GM23338 (cell line): ENCODE results near the gene TMEM53. TPM values are rescaled to one million over a fixed set of nuclear protein-coding genes. Genes with fewer than 3 reads are reported as not detected.

Experiments
- ATAC-seq: fragments of 200-7000 bp; cut with Tn5 transposase; 3 replicates; pipeline ENCODE4 v1.9.1; 2020
- DNase-seq: peaks from one replicate; pipeline ENCODE4 v3.0.0-alpha.2; 2015; ENCODE audit warnings: low spot score
- H2AFZ ChIP-seq: fragments of 200-600 bp; sonication (generic); 2 replicates; pipeline ENCODE4 v1.8.0; 2016; ENCODE audit warnings: antibody characterized with exemption, mild to moderate bottlenecking, moderate library complexity
- H3F3A ChIP-seq: fragments of 200-600 bp; sonication (generic); replicated peaks from 2 replicates; pipeline ENCODE4 v1.8.0; 2017; ENCODE audit warnings: antibody characterized with exemption, mixed run types, low read depth
- H3K27ac ChIP-seq: fragments of 200-600 bp; sonication (generic); 2 replicates; pipeline ENCODE4 v1.6.1; 2016; ENCODE audit warnings: low read depth
- H3K27me3 ChIP-seq: fragments of 200-600 bp; sonication (generic); 2 replicates; pipeline ENCODE4 v1.8.0; 2016; ENCODE audit warnings: mild to moderate bottlenecking, mixed run types, moderate library complexity; ENCODE audit not compliant: insufficient read depth
- H3K36me3 ChIP-seq: fragments of 200-600 bp; sonication (generic); 2 replicates; pipeline ENCODE4 v1.8.0; 2016; ENCODE audit warnings: mild to moderate bottlenecking; ENCODE audit not compliant: insufficient read depth
- H3K4me1 ChIP-seq: fragments of 200-600 bp; sonication (generic); 2 replicates; pipeline ENCODE4 v1.8.0; 2016; ENCODE audit warnings: mild to moderate bottlenecking, moderate library complexity; ENCODE audit not compliant: insufficient read depth
- H3K4me2 ChIP-seq: fragments of 200-600 bp; sonication (generic); 2 replicates; pipeline ENCODE4 v1.7.1; 2017; ENCODE audit warnings: mixed run types
- H3K4me3 ChIP-seq: fragments of 200-600 bp; sonication (generic); 2 replicates; pipeline ENCODE4 v1.6.1; 2016; ENCODE audit warnings: mixed run types
- H3K79me2 ChIP-seq: fragments of 200-600 bp; sonication (generic); replicated peaks from 2 replicates; pipeline ENCODE4 v1.8.0; 2017; ENCODE audit warnings: mild to moderate bottlenecking; ENCODE audit not compliant: insufficient read depth
- H3K9me2 ChIP-seq: fragments of 200-600 bp; sonication (generic); 2 replicates; pipeline ENCODE4 v1.8.0; 2017; ENCODE audit not compliant: insufficient read depth
- H4K20me1 ChIP-seq: fragments of 200-600 bp; sonication (generic); replicated peaks from 2 replicates; pipeline ENCODE4 v1.8.0; 2017; ENCODE audit warnings: mild to moderate bottlenecking; ENCODE audit not compliant: insufficient read depth
- H3K27ac Mint-ChIP-seq: 2 replicates; pipeline ENCODE4 v1.8.0; 2020; ENCODE audit warnings: inconsistent platforms, mild to moderate bottlenecking, moderate library complexity, mixed read lengths
- H3K27me3 Mint-ChIP-seq: 3 replicates; pipeline ENCODE4 v1.8.0; 2022; ENCODE audit warnings: low read depth, mild to moderate bottlenecking, moderate library complexity, mixed read lengths, inconsistent platforms; ENCODE audit not compliant: insufficient read depth, poor library complexity
- H3K36me3 Mint-ChIP-seq: 3 replicates; pipeline ENCODE4 v1.8.0; 2021; ENCODE audit warnings: low read depth, mild to moderate bottlenecking, inconsistent platforms, moderate library complexity, mixed read lengths
- H3K4me1 Mint-ChIP-seq: 3 replicates; pipeline ENCODE4 v1.8.0; 2020; ENCODE audit warnings: mild to moderate bottlenecking, inconsistent platforms, mixed read lengths
- H3K4me3 Mint-ChIP-seq: 3 replicates; pipeline ENCODE4 v1.8.0; 2021; ENCODE audit warnings: moderate library complexity, mild to moderate bottlenecking, inconsistent platforms, mixed read lengths
- H3K9me3 Mint-ChIP-seq: 3 replicates; pipeline ENCODE4 v1.8.0; 2020; ENCODE audit warnings: moderate library complexity, mild to moderate bottlenecking, inconsistent platforms, mixed read lengths
- CREB1 ChIP-seq: fragments of 250-450 bp; sonication (Bioruptor Pico); IDR thresholded peaks from 2 replicates; pipeline ENCODE4 v1.5.0; 2020; ENCODE audit warnings: low read depth, mild to moderate bottlenecking, moderate library complexity
- EZH2 ChIP-seq: fragments of 200-600 bp; sonication (generic); IDR thresholded peaks from one replicate; pipeline ENCODE4 v1.8.0; 2017; ENCODE audit warnings: antibody characterized with exemption, mild to moderate bottlenecking, low read depth; ENCODE audit not compliant: unreplicated experiment
- EZH2phosphoT487 ChIP-seq: fragments of 200-600 bp; sonication (generic); IDR thresholded peaks from one replicate; pipeline ENCODE4 v1.8.1; 2018; ENCODE audit warnings: antibody characterized with exemption; ENCODE audit not compliant: unreplicated experiment
- JUNB ChIP-seq: IDR thresholded peaks from one replicate; pipeline ENCODE4 v1.6.1; 2016; ENCODE audit warnings: antibody characterized with exemption; ENCODE audit not compliant: unreplicated experiment
- NANOG ChIP-seq: IDR thresholded peaks from 2 replicates; pipeline ENCODE4 v1.6.1; 2016; ENCODE audit warnings: antibody characterized with exemption, borderline replicate concordance
- POLR2AphosphoS5 ChIP-seq: IDR thresholded peaks from 2 replicates; pipeline ENCODE4 v1.6.1; 2016; ENCODE audit warnings: antibody characterized with exemption, low read depth
- STAT1 ChIP-seq: IDR thresholded peaks from one replicate; pipeline ENCODE4 v1.6.1; 2016; ENCODE audit warnings: antibody characterized with exemption; ENCODE audit not compliant: unreplicated experiment
- ZNF114 ChIP-seq: fragments of 250-450 bp; sonication (Bioruptor Pico); IDR thresholded peaks from 2 replicates; pipeline ENCODE4 v1.5.0; 2020; ENCODE audit warnings: mild to moderate bottlenecking, moderate library complexity
- ZNF331 ChIP-seq: fragments of 250-450 bp; sonication (Bioruptor Pico); IDR thresholded peaks from 2 replicates; pipeline ENCODE4 v1.5.0; 2020; ENCODE audit warnings: low read depth, mild to moderate bottlenecking, moderate library complexity
- polyA plus RNA-seq: library from polyadenylated mRNA; unstranded; fragments of >200 nt; fragmentation: Nextera tagmentation; extraction: Ambion mirVana; gene quantifications from 2 replicates; pipeline ENCODE4 v1.2.1, GENCODE V29; 2016
- total RNA-seq: library from RNA; depleted of rRNA; stranded (reverse); fragments of >200 nt; shearing (Covaris generic); gene quantifications from 2 replicates; pipeline ENCODE4 v1.2.3, GENCODE V29; 2014
- TF ChIP-seq, protein P1 (sequence below), 2 experiments: fragments of 200-600 bp in 1 of 2; sonication (generic) in 1 of 2; conservative IDR thresholded peaks; 2 replicates each; pipeline versions ENCODE4 v1.5.1 to v1.6.1; 2016 to 2017; ENCODE audit warnings: antibody characterized with exemption in 2 of 2, low read depth in 2 of 2, mild to moderate bottlenecking in 2 of 2, moderate library complexity in 1 of 2
- TF ChIP-seq, protein P2 (sequence below): IDR thresholded peaks from one replicate; pipeline ENCODE4 v1.6.1; 2018; ENCODE audit warnings: antibody characterized with exemption; ENCODE audit not compliant: unreplicated experiment
- TF ChIP-seq, protein P3 (sequence below): IDR thresholded peaks from 2 replicates; pipeline ENCODE4 v1.6.1; 2016; ENCODE audit warnings: antibody characterized with exemption
- TF ChIP-seq, protein P4 (sequence below): fragments of 250-450 bp; sonication (Bioruptor Pico); IDR thresholded peaks from 2 replicates; pipeline ENCODE4 v1.5.0; 2020; ENCODE audit warnings: mild to moderate bottlenecking, moderate library complexity

Gene TMEM53
- total and polyA plus RNA-seq, 2 experiments from 2014 or later = 15.4 to 20.8 TPM

DNA sequence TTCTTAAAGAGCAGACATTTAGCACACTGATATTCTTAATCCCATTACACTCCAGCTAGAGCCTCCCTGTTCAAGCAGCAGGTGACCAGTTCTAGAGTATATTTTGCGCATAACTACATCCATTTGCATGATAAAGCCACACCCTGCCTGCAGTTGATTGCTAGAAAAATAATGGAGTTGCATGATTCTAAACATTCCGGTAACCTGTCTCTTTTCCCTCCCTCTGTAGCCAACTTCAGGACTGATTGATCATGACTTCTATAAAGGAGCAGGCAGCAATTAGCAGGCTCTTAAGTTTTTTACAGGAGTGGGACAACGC is 15.1 kb upstream of the TMEM53 start:
- no peaks in the 10 kb centered on the region for H3K79me2 ChIP-seq
- H3K4me3 Mint-ChIP-seq = no peak overlapping the region
- H4K20me1 ChIP-seq = no peaks in the 10 kb centered on the region
- H3K4me1 Mint-ChIP-seq = peaks cover 22% of the 10 kb centered on the region
- no peak overlapping the region for H3K27ac ChIP-seq
- H2AFZ ChIP-seq = no peak overlapping the region
- H3K36me3 ChIP-seq = no peaks in the 10 kb centered on the region
- no peaks in the 10 kb centered on the region for H3F3A ChIP-seq
- no peak; the same call in 1 of the 3 replicates for ATAC-seq
- H3K4me1 ChIP-seq = peaks cover 19% of the 10 kb centered on the region
- TF ChIP-seq, protein P1, sequence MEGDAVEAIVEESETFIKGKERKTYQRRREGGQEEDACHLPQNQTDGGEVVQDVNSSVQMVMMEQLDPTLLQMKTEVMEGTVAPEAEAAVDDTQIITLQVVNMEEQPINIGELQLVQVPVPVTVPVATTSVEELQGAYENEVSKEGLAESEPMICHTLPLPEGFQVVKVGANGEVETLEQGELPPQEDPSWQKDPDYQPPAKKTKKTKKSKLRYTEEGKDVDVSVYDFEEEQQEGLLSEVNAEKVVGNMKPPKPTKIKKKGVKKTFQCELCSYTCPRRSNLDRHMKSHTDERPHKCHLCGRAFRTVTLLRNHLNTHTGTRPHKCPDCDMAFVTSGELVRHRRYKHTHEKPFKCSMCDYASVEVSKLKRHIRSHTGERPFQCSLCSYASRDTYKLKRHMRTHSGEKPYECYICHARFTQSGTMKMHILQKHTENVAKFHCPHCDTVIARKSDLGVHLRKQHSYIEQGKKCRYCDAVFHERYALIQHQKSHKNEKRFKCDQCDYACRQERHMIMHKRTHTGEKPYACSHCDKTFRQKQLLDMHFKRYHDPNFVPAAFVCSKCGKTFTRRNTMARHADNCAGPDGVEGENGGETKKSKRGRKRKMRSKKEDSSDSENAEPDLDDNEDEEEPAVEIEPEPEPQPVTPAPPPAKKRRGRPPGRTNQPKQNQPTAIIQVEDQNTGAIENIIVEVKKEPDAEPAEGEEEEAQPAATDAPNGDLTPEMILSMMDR (conservative IDR thresholded peaks at IDR 0.05; ENCODE audit: low read depth in 2 of 2) = no peak
- TF ChIP-seq NANOG (no peak), EZH2 (no peak), STAT1 (no peak), JUNB (no peak), ZNF114 (CRISPR knock-in tag) (no peak), POLR2AphosphoS5 (no peak), ZNF331 (no peak), CREB1 (CRISPR knock-in tag) (no peak), EZH2phosphoT487 (no peak)
- TF ChIP-seq, protein P2, sequence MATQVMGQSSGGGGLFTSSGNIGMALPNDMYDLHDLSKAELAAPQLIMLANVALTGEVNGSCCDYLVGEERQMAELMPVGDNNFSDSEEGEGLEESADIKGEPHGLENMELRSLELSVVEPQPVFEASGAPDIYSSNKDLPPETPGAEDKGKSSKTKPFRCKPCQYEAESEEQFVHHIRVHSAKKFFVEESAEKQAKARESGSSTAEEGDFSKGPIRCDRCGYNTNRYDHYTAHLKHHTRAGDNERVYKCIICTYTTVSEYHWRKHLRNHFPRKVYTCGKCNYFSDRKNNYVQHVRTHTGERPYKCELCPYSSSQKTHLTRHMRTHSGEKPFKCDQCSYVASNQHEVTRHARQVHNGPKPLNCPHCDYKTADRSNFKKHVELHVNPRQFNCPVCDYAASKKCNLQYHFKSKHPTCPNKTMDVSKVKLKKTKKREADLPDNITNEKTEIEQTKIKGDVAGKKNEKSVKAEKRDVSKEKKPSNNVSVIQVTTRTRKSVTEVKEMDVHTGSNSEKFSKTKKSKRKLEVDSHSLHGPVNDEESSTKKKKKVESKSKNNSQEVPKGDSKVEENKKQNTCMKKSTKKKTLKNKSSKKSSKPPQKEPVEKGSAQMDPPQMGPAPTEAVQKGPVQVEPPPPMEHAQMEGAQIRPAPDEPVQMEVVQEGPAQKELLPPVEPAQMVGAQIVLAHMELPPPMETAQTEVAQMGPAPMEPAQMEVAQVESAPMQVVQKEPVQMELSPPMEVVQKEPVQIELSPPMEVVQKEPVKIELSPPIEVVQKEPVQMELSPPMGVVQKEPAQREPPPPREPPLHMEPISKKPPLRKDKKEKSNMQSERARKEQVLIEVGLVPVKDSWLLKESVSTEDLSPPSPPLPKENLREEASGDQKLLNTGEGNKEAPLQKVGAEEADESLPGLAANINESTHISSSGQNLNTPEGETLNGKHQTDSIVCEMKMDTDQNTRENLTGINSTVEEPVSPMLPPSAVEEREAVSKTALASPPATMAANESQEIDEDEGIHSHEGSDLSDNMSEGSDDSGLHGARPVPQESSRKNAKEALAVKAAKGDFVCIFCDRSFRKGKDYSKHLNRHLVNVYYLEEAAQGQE = no peak
- TF ChIP-seq, protein P3, sequence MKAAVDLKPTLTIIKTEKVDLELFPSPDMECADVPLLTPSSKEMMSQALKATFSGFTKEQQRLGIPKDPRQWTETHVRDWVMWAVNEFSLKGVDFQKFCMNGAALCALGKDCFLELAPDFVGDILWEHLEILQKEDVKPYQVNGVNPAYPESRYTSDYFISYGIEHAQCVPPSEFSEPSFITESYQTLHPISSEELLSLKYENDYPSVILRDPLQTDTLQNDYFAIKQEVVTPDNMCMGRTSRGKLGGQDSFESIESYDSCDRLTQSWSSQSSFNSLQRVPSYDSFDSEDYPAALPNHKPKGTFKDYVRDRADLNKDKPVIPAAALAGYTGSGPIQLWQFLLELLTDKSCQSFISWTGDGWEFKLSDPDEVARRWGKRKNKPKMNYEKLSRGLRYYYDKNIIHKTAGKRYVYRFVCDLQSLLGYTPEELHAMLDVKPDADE = no peak
- TF ChIP-seq, protein P4, sequence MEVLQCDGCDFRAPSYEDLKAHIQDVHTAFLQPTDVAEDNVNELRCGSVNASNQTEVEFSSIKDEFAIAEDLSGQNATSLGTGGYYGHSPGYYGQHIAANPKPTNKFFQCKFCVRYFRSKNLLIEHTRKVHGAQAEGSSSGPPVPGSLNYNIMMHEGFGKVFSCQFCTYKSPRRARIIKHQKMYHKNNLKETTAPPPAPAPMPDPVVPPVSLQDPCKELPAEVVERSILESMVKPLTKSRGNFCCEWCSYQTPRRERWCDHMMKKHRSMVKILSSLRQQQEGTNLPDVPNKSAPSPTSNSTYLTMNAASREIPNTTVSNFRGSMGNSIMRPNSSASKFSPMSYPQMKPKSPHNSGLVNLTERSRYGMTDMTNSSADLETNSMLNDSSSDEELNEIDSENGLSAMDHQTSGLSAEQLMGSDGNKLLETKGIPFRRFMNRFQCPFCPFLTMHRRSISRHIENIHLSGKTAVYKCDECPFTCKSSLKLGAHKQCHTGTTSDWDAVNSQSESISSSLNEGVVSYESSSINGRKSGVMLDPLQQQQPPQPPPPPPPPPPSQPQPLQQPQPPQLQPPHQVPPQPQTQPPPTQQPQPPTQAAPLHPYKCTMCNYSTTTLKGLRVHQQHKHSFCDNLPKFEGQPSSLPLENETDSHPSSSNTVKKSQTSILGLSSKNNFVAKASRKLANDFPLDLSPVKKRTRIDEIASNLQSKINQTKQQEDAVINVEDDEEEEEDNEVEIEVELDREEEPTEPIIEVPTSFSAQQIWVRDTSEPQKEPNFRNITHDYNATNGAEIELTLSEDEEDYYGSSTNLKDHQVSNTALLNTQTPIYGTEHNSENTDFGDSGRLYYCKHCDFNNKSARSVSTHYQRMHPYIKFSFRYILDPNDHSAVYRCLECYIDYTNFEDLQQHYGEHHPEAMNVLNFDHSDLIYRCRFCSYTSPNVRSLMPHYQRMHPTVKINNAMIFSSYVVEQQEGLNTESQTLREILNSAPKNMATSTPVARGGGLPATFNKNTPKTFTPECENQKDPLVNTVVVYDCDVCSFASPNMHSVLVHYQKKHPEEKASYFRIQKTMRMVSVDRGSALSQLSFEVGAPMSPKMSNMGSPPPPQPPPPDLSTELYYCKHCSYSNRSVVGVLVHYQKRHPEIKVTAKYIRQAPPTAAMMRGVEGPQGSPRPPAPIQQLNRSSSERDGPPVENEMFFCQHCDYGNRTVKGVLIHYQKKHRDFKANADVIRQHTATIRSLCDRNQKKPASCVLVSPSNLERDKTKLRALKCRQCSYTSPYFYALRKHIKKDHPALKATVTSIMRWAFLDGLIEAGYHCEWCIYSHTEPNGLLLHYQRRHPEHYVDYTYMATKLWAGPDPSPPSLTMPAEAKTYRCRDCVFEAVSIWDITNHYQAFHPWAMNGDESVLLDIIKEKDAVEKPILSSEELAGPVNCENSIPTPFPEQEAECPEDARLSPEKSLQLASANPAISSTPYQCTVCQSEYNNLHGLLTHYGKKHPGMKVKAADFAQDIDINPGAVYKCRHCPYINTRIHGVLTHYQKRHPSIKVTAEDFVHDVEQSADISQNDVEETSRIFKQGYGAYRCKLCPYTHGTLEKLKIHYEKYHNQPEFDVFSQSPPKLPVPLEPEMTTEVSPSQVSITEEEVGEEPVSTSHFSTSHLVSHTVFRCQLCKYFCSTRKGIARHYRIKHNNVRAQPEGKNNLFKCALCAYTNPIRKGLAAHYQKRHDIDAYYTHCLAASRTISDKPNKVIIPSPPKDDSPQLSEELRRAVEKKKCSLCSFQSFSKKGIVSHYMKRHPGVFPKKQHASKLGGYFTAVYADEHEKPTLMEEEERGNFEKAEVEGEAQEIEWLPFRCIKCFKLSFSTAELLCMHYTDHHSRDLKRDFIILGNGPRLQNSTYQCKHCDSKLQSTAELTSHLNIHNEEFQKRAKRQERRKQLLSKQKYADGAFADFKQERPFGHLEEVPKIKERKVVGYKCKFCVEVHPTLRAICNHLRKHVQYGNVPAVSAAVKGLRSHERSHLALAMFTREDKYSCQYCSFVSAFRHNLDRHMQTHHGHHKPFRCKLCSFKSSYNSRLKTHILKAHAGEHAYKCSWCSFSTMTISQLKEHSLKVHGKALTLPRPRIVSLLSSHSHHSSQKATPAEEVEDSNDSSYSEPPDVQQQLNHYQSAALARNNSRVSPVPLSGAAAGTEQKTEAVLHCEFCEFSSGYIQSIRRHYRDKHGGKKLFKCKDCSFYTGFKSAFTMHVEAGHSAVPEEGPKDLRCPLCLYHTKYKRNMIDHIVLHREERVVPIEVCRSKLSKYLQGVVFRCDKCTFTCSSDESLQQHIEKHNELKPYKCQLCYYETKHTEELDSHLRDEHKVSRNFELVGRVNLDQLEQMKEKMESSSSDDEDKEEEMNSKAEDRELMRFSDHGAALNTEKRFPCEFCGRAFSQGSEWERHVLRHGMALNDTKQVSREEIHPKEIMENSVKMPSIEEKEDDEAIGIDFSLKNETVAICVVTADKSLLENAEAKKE = no peak
- H3K4me3 ChIP-seq = no peak overlapping the region
- peaks cover 4% of the 10 kb centered on the region for H3K27me3 Mint-ChIP-seq
- no peak overlapping the region for H3K27ac Mint-ChIP-seq
- peak overlapping the region; percentile 6; the same call in 1 of the 2 replicates for H3K4me2 ChIP-seq
- no peaks in the 10 kb centered on the region for H3K9me3 Mint-ChIP-seq
- DNase-seq = no peak
- H3K27me3 ChIP-seq = no peaks in the 10 kb centered on the region
- no peaks in the 10 kb centered on the region for H3K9me2 ChIP-seq
- H3K36me3 Mint-ChIP-seq = no peaks in the 10 kb centered on the region
